Stimulated activated CD8-positive, alpha-beta memory T cell treated with anti-CD3 and anti-CD28 coated beads, Interleukin-4, amount 100 ng/mL, for 4 hours (primary cell): ENCODE measurements around the gene DGKI.

Experiments used
- DNase-seq, 2 donors: peaks; one replicate each; pipeline ENCODE4 v3.0.0-alpha.2; 2020; ENCODE audit warnings: low read depth in 2 of 2, low spot score in 1 of 2

Gene DGKI

DNA sequence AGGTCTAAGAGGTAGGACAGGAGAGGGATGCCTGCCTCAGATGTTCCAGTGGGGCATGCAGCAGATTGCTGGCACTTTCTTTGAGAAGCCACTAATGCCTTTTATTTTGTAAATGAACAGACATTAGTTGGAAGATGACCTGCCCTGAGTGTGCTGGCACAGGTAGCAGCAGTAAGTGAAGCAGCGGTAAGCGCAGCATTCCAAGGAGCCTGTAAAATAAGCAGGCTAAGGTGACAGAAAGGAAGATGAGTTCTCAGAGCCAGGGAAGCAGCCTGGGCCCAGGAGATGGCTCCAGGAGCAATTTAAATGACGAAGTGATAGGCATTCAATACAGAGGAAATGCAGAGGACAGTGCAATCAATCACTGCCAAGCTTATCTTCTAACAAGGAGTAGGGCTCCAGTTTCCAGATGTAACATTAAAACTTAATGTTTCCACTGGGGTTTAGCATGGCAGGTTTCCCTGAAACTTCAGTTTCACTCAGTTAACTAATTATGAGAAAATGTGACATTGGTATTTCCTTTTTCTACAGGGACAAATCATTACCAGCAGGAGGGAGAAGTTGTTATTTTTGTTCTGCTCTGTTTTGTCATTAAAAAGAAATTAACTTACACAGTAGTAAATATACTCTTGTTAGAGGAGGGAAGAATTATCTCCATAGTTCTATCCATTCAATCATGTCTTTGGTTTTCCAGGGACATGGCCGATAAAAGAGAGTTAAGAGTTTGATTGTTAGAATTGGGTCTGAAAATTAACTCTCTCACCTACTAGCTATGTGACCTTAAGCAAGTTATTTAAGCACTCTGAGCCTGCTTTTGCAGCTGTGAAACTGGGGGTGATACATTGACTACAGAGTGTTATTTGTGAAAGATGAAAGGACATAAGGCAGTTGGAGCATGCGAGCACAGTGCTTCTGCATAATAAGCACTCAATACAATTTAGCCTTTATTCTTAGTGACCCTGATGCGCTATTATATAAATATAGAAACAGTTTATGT lies 406.6 kb downstream of the DGKI start:
- DNase-seq = no peak

DNA sequence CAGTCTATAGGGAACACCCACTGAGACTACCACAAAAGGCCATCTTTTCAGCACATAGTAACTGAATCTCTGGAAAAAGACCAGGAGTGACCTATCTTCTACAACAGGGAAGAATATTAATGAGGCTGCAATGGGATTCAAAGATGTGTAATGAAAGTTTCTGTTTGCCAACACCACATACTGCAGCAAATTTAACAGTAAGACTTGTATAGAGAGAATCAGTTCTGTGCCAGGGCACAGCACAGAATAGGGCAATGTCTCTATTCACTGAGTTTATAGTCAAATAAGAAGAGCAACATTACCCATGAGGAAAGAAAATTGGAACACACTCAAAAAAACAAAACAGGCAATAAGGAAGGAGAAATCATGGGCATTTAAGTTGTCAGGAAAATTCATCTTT lies 411.8 kb downstream of the DGKI start:
- no peak for DNase-seq

DNA sequence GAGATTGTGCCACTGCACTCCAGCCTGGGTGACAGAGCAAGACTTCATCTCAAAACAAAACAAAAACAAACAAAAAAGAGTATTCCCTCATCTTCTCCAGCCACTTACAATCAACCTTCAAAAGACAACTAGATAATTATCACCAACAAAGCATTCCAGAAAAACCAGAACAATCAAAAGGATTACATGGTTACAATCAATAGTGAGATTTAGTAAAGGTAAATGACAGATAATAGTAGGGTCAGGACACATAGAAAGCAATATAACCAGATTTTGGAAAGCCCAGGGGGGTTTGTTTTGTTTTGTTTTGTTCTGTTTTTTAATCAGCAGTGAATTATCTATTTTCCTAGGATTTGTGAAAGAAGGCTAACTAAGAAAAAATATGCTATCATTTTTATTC lies 412.2 kb downstream of the DGKI start:
- DNase-seq = no peak

DNA sequence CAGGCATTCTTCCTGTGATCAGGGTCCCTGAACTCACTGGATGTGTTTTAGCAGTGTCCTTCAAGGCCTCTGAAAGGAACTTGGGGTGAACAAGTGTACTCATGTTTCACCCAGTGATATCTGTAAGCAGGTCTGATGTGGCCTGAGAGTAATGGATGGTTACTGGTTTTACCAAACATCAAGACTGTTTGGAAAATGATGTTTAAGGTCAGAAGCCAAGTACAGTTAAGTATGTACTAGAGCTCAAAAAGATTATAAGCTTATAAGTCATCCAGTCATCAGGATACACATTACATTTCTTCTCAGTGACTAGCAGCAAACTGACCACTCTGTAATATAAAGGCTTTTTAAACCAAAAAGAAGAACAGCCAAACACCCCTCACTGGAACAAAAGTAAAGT lies 423.5 kb downstream of the DGKI start:
- no peak for DNase-seq

DNA sequence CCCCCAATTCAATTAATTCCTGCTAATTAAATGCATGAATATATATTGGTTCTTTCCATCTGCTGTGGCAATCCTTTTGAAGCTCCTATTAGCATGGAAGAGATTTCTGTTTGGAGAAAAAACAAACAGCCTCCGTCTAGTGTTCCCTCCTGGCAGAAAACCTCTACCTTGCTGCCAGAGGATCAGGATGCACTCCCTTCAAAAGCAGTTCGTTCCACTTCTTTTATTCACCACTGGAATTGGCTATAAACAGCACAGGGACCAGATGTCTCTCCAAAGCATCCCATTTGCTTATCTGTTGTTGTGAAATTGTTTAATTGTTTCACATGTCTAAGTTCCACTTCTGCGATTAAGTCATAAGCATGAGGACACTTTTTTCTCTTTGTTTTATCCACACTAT lies 425.4 kb downstream of the DGKI start:
- DNase-seq = no peak

DNA sequence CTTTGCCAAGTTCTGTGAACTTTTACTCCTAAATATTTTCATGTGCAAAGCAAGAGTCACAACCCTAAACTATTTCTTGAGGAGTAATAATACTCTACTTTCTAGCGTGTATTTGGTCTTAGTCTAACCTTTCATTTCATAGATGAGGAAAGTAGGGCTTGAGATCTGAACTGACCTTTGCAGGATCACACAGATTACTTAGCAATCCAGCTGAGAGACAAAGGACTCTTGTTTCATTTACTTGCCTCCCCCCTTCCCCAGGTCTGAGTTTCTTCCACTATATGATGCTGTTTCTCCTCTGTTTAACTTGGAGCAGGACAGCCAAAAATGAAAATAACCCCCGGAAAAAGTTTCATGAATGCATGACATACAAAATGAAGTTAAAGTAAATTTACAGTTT lies 427.9 kb downstream of the DGKI start:
- DNase-seq = no peak

DNA sequence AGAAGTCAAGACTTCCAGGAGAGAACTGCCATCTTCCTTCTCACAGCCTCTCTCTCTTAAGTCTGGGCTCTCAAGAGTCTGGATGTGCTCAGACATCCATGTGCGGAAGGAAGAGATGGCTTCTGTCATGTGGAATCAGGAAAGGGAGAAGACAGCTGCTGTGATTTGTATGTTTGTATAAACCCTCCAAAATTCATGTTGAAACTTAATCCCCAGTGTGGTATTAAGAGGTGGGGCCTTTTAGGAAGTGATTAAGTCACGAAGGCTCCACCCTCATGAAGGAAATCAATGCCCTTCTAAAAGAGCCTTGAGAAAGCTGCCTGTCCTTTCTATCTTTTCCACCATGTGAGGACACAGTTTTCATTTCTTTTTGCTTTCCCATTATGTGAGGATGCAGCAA lies 429.3 kb downstream of the DGKI start:
- no peak for DNase-seq

DNA sequence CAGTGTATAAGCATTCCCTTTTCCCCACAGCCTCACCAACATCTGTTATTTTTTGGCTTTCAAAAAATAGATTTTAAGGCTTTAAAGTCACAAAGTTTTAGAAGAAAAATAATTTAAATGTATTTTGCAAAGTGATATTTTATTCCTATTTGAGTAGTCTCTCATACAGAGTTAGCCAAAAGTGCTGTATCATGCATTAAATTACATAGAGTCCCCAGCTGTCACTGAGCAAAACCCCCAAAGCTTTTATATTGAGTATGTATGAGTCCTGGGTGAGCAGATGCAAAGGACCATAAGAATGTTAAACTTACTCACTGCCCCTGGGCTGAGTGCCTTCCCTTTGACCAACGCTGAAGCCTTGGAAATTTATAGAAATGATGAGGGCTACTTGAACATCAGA lies 432.9 kb downstream of the DGKI start:
- DNase-seq = no peak

DNA sequence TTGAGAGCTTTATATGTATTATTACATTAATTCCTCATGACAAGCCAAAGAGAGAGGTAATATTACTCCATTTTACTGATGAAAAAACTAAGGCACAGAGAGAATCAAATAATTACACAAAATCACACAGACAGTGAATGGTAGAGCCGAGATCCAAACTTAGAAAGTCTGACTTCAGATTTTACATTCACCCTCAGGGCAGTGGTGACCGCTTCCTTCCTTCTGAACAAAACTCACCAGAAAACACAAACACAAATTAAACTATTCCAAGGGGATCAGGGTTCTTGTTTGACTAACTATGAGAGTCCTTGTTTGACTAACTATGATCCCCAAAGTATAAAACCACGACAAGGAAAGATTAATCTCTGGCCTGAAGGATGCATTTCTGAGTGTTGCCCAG lies 435.3 kb downstream of the DGKI start:
- DNase-seq = no peak

DNA sequence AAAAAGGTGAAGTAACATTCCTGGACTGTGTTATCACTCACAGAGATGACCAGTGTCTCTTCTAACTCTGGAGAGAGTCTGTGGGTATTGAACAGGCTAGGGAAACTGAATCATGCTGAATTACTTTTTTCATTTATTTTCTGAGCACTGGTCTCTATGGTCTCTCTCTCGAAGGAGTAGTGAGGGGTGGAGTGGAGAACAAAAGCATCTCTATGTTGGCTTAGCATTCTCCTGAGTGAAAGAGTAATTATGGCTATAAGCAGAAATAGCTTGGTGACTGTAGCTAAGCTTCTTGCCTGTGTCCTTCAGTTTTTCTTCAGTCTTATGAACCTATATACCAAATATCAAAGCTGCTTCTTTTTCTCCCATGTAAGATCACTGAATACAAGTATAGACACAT lies 438.6 kb downstream of the DGKI start:
- DNase-seq = no peak

DNA sequence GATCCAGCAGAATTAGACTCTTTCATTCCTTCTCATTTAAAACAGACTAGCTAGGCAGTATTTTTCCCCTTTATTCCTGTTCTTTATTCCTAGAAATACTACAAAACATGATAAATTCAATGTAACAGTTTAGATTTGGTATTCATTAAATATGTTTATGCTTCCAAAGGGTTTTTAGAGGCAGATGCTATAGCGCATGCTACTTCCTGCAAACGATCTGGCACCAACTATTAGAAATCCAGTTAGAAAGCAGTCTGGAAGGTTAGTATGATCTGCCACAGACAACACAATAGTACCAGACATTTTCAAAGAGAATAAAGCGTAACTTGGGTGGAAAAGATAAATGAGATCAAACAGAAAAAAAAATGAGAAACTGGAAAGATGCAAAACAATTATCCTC lies 439.7 kb downstream of the DGKI start:
- no peak for DNase-seq

DNA sequence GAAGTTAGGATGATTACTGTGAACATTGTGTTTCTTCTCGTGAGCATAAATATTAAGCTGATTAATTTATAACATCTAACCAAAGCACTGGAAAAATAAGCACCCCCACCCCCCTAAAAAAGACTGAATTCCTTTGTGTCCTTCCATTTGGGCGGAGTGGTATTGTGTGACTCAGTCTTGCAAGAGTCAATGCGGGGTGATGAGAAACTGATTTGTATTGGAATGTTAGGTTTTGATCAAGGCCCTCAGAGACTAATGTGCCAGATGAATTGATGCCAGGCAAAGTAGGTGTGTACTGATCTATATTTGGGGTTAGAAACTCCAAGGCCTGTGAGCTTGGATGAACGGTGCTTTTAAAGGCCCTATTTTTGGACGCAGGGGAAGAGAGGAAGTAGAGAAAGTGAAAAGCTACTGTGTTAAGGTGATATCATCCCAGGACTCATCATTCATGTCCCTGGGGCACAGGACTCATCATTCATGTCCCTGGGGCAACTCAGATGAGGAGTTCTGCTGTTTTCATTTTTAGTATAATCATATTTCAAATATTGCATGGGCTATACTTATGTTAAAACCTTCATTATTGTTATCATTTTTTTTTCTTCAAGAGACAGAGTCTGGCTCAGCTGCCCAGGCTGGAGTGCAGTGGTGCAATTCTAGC lies 442.0 kb downstream of the DGKI start:
- no peak for DNase-seq

DNA sequence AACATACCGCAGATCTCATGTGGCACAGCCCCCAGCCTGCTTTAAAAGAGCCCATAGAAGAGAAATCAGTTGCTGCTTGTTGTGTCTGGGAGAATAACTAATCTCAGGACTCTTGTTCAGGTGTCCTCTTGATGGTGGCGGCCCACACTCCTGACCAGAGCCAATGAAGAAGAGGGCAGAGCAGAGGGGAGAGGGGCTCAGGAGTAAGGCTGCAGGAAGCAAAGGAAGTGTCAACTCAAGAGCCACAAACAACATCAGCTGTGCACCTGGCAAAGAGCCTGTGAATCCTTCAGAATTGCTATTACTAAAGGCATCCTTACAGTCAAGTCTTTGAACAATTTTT lies 443.4 kb downstream of the DGKI start:
- no peak for DNase-seq

DNA sequence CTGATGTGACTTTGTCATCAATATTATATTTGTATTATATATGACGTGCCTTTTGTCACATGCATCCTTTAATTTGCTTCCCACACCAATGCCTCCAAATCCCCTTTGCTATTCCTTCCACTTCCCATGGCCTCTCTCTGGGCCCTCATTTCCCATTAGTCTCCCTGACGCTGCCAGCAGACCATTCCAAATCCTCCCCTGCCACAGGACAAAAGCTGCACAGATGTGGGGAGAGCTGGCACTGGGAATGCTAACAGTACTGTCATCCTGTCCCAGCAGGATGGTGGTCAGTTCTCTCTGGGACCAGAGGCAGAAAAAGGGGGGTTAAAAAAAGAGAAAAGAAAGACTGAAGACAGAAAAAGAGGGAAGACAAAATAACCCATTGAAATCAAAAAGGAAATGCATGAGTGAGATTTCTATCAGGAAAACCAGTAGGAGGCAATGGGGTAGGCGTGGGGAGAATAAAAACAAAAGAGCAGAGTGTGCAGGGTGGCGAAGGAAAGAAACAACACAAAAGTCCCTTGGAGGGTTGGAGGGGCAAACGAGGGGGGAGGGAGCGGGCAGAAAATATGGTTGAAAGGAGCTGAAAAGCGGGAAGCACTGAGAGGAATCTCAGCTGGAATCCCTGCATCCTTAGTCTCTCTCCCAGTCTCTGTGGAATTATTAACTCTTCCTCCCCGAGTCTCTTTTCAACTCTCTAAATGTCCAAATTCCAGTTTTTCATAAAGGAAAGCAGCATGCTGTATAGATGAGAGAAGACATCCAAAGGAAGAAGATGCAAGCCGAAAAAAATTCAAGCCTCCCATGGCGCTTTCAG lies 444.0 kb downstream of the DGKI start:
- DNase-seq = no peak

DNA sequence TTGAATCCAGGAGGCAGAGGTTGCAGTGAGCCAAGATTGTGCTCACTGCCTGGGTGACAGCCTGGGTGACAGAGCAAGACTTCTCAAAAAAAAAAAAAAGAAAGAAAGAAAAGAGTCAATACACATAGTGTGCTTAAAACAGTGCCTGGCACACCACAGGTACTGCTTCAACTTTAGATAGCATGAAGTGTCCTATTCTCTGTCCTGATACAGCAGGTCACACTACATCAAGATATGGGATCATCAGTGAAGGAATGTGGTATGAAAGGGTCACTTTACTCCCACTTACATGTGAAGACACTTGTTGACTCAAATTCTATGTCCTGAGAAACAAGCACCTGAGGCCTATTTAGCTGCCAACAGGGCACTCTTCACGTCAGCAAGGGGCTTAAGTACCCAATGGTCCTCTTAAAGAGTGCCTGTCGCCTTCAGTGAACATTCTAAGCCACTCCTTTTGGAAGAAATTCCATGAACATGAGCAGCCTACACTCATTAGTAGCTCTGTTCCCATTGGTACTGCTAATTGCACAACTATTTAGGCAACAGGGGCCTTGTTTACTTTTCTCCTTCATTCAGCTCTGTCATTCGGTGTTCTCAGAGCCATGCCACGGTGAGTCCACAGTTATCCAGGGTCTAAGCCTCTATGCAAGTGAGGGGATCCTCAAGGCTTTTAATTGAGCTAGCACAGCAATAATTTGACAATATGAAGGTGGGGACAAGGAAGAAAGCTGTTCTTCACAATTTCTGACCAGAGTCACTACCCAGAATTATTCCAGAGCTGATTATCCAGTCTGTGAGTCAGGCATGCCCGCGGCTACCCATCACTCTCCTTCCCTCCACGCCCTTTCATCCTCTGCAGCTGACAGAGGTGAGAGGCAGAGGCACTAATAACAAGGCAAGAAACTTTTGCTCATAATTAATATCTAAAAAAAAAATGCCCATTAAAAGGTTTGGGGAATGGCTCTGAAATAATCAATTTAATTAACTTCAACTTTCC lies 446.6 kb downstream of the DGKI start:
- DNase-seq = no peak

DNA sequence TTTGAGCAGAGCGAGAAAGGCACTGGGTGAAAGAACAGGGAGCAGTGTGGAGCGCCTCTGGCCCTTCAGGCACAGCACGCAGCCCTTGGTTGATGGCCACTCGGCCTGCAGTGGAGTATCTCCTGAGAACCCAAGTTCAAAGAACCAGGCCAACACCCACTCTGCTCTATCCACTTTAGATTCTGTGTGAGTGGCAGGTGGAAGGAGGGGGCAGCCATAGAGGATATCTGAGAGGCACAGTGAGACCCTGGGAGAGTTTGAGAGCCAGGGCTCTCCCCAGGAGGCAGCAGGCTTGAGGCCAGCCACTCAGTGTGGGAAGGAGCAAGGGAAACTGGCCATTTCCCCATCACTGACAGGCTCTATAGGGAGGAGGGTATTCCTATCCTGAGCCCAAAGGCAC lies 450.7 kb downstream of the DGKI start:
- DNase-seq = no peak

DNA sequence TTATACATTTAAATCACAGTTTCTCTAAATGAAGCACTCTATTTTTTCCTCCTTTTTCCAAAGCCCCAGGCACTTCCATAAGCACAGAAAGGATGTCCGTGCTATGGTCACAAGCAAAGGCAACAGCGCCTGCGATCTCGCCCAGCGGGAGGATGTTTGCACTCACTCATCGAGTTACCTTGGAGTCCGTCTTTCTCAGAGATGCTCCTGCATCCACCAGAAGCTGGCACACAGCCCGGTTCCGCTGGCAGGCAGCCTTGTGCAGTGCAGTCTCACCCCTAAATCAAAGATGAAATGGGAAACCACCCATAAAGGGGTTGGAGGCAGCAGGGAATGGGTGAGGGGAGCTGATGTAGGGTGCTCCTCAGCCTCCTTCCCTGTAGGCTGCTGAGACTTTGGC lies 451.4 kb downstream of the DGKI start:
- DNase-seq = no peak

DNA sequence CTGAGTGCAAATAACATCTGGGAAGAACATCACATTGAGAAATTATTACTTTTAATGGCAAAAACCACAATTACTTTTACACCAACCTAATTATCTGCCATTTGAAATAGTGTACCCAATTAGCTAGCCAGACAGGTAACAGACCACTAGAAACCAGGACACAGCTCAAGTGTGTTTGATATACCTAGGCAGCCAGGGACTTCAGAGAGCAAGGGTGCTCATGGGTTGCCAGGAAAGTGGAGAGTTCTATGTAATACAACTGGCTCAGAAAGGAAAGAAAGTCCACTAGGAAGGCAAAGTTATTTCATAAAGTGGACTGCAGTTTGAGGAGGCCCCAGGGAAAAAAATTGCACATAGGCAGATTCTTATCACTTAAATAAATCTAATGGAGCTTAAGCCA lies 453.2 kb downstream of the DGKI start:
- DNase-seq = no peak

DNA sequence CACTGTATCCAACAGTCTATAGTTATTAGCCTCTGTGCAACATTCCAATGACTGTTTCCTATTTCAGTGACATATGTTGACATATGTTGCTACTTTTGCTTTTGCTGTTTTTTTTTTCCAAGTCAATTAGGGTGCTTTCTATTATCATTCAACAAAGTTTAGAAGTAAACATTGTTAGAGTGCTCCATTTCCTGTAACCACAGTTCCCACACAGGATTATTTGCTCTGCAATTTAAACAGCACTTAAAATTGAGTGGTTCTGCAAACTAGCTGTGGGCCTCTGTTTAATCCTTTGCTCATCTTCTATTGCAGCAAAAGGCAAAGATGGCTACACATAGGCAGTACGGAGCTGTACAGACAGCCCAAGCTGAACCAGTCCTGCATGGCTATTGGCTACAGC lies 456.7 kb downstream of the DGKI start:
- DNase-seq = no peak

DNA sequence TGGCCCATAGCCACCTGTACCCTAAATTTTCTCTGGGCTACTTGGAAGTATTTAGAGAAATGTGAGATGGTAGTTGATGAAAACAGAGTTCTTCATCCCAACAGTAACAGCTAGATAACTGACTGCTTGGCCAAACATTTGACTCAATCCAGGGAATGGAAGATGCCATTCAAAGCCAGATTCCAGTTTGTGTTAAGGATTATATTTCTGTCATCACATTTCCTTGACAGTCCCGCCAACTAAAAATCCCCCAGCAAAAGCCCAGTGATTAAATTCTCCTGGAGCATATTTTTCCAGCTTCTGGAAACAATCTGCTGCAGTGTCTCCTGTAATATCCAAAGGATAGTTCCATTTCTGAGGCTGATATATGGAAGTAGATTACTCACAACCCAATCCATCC lies 457.9 kb downstream of the DGKI start:
- DNase-seq = no peak

DNA sequence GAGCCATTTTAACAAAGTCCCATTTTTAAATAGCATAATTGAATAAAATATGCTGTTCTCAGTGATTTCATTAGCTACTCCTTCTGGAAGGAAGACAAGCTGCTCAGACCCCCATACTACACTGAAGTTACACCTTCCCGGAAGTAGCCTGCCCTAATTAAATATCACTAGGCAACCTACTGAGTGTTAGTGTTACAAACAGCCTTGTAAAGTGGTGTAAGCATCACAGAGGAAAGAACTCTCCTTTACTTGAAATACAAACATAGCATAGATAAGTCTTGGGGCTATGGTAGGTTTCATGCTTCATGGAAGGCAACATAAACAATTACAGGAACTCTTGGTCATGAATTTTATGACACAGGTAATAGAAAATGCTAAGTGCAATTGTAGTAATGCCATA lies 459.8 kb downstream of the DGKI start:
- no peak for DNase-seq
